Kidney tubule cell (primary cell): Measurements from ENCODE around the gene FOXO3.

Source experiments
- DNase-seq: peaks from one replicate; pipeline ENCODE4 v3.0.0-alpha.2; 2018; ENCODE audit warnings: low spot score

FOXO3 gene

DNA sequence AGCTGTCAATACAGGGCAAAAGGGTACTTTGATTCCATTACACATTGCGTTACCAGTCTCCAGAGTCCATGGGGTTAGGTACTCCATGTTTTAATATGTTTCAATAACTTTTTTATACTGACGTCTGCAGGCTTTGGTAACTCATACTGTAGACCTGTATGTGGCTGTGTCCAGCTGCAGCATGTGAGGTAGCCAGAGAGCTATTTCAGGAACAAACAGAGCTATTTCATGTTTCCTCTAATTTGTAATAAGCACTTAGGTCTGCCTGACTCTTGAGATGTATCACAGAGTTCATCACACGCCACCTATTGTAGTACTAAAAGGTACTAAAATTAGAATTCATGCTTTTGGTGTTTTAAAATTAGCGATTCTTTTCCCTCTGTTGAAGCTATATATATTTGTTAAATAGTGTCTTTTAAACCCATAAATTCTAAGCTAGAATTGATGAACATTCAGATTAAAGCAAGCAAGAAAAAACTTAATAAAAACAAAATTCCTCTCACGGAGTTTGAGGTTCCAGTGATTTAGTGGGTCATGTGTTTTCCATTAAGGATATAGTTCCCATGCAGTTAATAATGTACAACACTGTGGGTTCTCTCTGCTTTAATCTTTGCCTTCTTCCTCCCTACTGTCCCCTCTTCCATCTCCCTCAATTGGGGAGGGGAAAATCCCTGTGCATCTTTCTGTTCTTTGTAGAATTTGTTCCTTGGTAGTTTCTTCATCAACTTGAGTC lies 37.0 kb downstream of the FOXO3 start:
- DNase-seq: no peak

- peak; percentile 36 for DNase-seq
Observed at GRCh38 chr6:108598305-108598863, 37.7 kb downstream of the FOXO3 start.

DNA sequence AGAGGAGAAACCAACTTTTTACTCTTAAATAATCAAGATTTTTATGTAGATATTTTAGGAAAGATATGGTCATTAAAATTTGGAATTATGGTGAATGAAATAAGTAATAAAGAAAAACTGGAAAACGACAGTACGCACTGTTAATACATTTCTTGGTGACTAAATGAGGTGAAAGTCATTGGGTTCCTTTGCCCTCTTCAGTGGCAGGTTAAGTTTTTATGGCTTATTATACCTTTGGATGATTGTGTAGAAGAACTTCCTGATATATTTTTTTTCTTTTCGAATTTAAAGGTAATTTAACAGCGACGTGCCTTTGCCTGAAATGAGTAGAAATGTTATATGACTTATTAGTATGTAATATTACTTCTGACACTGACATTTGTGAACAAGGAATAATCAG lies 43.4 kb downstream of the FOXO3 start:
- DNase-seq: no peak

GRCh38 chr6:108606250-108606690 lies 45.6 kb downstream of the FOXO3 start:
- DNase-seq: peak; percentile 30

DNA sequence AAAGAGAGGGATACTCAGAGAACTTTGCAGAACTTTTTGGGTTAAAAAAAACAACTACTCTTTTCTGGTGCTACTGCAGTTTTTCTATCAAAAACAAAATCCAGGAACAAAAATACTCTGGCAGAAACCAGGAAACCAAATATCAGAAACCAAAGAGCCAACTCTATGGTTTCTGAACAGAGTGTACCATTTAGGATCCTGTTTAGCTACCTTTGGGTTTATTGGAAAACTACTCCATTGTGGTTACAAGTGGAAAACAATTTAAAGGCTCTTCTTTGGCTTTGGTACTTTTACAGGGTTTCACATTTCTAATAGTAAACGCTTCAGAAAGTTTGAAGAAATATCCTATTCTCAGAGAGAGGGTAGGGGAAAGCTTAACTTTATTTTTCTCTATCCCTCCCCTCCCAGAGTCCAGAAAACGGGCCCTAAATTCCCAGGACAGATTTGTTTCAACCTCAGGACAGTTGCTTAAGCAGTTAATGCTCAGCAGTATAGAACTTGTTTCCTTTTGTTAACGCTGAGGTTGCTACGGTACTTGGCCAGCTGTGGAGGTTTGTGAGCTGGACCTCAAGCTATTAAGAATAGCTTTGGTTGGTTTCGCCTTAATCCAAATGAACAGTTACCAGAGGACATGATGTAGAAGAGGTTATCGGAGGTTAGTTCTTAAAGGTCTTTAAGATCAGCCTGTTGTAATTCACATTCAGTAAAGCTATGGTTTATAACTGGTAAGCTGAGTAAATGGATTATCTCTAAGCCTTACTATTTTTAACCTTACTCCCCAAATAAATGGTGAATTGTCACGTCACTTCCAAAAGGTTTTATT lies 47.9 kb downstream of the FOXO3 start:
- DNase-seq: peak; percentile 32

DNA sequence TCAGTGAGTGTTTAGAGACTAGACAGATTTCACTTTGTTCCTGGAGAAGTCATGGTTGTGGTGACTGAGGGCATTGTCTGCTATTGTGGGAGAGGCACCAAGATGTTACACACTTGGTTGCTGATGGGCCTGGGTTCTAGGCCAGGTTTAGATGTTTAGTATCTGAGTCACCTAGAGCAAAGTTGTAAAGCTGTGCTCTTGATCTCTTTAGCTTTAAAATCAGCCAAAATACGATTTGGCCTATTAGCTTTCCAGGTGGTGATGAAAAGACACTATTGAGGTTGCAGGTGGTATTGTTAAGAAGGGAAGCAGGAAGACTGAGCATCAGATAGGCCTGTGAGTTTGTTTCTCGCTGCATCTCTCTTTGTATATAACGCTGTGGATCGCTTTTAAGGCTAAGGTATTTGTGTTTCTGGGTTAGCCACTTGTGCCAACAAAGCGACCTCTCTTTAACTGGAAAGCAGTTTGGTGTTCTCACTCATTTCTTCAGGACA lies 48.6 kb downstream of the FOXO3 start:
- DNase-seq: peak; percentile 86

- no peak for DNase-seq
Observed at GRCh38 chr6:108610270-108610839, 49.6 kb downstream of the FOXO3 start.

GRCh38 chr6:108610957-108611586 lies 50.4 kb downstream of the FOXO3 start:
- DNase-seq: no peak

- no peak for DNase-seq
Observed at GRCh38 chr6:108612852-108613251, 52.1 kb downstream of the FOXO3 start.

GRCh38 chr6:108616544-108616943 lies 55.8 kb downstream of the FOXO3 start:
- DNase-seq: no peak

- no peak for DNase-seq
Observed at GRCh38 chr6:108616973-108617372, 56.3 kb downstream of the FOXO3 start.

DNA sequence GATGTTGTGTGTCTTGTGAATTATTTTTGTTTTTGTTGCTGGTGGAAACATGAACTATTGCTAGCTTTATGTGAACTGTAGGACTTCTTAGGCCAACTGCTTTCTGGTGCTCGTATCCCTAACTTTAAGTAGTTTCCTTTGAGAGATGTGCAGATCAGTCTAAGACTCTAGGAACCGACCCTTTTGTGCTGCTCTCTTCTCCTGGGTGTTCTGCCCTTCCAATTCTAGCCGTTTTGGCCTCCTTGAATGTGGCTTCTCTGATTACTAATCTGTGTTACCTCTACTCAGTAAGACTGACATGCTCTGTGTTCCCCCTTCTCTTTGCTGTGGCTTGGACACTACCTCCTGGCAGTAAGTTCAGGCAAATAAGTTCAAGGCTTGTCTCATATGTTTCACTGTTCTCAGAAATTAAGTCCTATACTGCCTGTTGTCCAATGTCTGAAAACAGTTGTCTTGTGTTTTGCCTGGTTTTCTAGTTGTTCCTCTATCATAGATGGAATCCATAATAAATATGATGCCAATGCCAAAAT lies 58.0 kb downstream of the FOXO3 start:
- DNase-seq: no peak

GRCh38 chr6:108619431-108620197 lies 58.9 kb downstream of the FOXO3 start:
- peak; percentile 49 for DNase-seq

DNA sequence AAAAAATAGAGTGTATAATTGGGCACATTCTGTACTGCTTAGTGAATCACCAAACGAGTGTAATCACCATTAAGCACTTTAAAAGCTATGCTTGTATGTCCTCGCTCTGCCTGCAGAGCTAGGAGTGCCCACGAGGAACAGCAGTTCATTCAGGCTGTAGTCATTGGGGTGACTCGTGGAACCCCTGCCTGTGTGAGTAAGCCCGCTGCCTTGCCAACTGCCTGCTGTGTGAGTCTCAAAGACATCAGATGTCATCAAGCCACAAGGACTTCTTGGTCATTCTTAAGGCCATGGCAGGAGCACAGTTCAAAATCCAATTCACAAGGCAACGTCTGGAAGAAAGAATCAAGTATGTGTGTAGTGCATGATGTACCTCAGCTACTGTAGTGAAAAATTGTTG lies 60.4 kb downstream of the FOXO3 start:
- peak; percentile 94 for DNase-seq

DNA sequence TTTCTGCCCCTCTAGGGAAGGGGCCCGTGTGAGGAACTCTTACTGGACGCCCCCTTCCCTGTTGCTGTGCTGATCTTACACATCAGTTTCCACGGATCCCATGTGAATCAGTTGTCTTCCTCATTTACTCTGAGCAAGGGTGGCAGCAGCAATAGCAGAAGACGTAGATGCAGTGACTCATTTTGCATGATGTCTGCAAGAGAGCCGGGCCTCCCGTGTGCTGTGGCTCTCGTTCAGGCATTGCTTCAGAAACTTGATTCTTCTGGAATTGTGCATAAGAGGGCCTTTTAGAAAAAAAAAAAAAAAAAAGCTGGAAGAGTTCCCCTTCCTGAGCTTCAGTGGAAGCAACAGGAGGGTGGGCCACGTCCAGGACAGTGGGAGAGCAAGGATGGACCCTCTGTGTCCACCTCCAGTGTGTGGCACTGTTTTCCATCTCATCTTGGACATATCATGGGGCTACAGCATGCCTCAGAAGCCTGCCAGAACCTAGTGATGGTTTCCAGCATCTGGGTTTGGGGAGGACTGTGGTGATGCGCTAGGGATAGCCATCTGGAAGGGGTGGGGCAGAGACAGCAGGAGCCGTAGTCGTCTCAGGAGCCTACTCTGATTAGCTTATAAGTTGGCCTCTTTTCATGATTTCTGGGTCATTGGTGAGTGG lies 62.1 kb downstream of the FOXO3 start:
- peak; percentile 77 for DNase-seq

DNA sequence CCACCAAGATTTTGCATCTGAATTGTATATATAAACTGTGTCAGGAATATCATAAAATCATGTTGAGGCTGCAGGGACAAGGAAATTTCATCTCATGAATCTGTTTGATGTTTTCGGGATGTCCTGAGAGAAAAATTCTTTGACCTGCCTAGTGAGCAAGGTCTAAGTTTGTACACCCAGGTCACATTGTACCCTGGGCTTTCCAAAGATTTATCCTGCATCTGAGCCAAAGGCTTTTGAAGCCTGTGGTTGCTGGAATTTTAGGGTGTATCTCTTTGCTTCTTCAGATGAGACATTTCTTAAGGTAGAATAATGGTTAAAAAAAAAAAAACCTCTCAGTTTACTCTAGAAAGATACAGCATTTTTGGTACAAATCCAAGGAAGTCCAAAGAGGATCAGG lies 63.3 kb downstream of the FOXO3 start:
- no peak for DNase-seq

- DNase-seq: no peak
Observed at GRCh38 chr6:108625581-108625980, 64.9 kb downstream of the FOXO3 start.

- DNase-seq: no peak
Observed at GRCh38 chr6:108626777-108627176, 66.1 kb downstream of the FOXO3 start.

DNA sequence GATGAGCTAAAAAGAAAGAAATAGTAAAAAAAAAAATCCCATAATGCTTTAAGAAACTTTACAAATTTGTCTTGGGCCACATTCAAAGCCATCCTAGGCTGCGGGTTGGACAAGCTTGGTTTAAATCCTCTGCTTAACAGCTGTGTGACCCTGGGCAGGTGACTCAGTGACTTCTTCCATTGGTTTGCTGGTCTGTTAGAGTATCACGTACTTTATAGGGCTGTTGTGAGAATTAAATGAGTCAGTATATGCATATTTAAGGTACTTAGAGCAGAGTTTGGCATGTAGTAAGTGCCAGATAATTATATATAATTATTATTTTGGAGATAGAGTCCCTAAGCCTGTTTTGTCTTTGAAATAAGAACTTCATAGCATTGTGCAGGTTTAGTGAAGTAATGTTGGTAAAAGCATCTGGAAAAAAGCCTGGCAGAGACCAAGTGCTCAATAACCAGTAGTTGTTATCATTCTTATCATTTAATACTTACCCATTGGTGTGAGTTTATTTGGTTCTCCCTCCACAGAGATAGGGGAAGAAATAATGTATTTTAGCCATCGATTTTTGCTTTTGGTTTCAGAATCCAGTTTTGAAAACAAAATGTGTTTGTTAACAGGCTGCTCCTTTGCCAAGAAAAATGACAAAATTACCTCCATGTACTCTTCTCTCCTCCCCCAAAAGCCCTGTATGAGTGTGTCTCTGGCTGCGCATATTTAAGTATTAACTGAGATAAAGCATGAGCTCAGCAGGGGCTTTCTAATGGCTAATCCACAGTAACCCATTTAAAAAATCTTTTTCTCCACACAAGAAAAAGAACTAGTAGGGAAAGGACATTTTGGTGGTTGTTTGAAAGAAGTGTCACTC lies 67.2 kb downstream of the FOXO3 start:
- peak; percentile 66 for DNase-seq
